Measurements from ENCODE around the gene NCBP3. TPM values are rescaled to one million over a fixed set of nuclear protein-coding genes. Genes with fewer than 3 reads are reported as not detected.

Gene NCBP3
- total RNA-seq, 1 experiment from 2014 or later, result 58.5 TPM

- Histone ChIP-seq H3K4me1 (replicated peaks; ENCODE audit: insufficient read depth) (peaks cover 8% of the 10 kb centered on the region; the same call in 1 of the 2 replicates), H3K27ac (no peak overlapping the region), H3K79me2 (ENCODE audit: low read depth) (no peaks in the 10 kb centered on the region), H2AFZ (no peak overlapping the region), H3K4me3 (no peak overlapping the region), H3K36me3 (ENCODE audit: low read depth) (0 out of 2 replicates have a peak, but pooled peaks cover 7% of the 10 kb centered on the region), H3K9me3 (ENCODE audit: insufficient read depth, low read depth) (no peaks in the 10 kb centered on the region), H3K27me3 (ENCODE audit: insufficient read depth, low read depth) (no peaks in the 10 kb centered on the region), H4K20me1 (ENCODE audit: insufficient read depth) (no peaks in the 10 kb centered on the region), H3K9me2 (ENCODE audit: insufficient read depth) (no peaks in the 10 kb centered on the region), H3K4me2 (no peak overlapping the region), H3F3A (ENCODE audit: insufficient read depth, low read depth) (no peaks in the 10 kb centered on the region; the same call in 1 of the 2 replicates)
- no TSS peak for BruUV-seq (replicated peaks)
- ChIA-PET CTCF (no interaction called here), POLR2A (ENCODE audit: unreplicated experiment) (no interaction called here)
- intact Hi-C loops (cut with micrococcal nuclease; ENCODE audit: unreplicated experiment), result no loop called here
- TF ChIP-seq CTCF (conservative IDR thresholded peaks at IDR 0.05), result no peak
- TF ChIP-seq EZH2 (IDR thresholded peaks at IDR 0.05; ENCODE audit: low read depth), result no peak
- DNase-seq, result no peak
Measured at GRCh38 chr17:3805581-3805980, 40.5 kb downstream of the NCBP3 start.

- POLR2A ChIA-PET (ENCODE audit: unreplicated experiment), result no interaction called here
- Histone ChIP-seq H3K4me2 (no peak overlapping the region), H3K27ac (no peak overlapping the region), H3K9me3 (ENCODE audit: insufficient read depth, low read depth) (no peaks in the 10 kb centered on the region), H3F3A (ENCODE audit: insufficient read depth, low read depth) (no peaks in the 10 kb centered on the region; the same call in 1 of the 2 replicates), H3K4me3 (no peak overlapping the region), H3K9me2 (ENCODE audit: insufficient read depth) (no peaks in the 10 kb centered on the region), H3K79me2 (ENCODE audit: low read depth) (no peaks in the 10 kb centered on the region), H2AFZ (no peak overlapping the region), H4K20me1 (ENCODE audit: insufficient read depth) (no peaks in the 10 kb centered on the region), H3K36me3 (ENCODE audit: low read depth) (0 out of 2 replicates have a peak, but pooled peaks cover 7% of the 10 kb centered on the region), H3K4me1 (replicated peaks; ENCODE audit: insufficient read depth) (peaks cover 6% of the 10 kb centered on the region; the same call in 1 of the 2 replicates), H3K27me3 (ENCODE audit: insufficient read depth, low read depth) (no peaks in the 10 kb centered on the region)
- no TSS peak for BruUV-seq (replicated peaks)
- no peak for DNase-seq
- TF ChIP-seq EZH2 (IDR thresholded peaks at IDR 0.05; ENCODE audit: low read depth) (no peak), CTCF (conservative IDR thresholded peaks at IDR 0.05) (no peak)
- intact Hi-C loops (cut with micrococcal nuclease; ENCODE audit: unreplicated experiment), result no loop called here
- CTCF ChIA-PET, result no interaction called here
Measured at GRCh38 chr17:3804503-3804931, 41.5 kb downstream of the NCBP3 start.

DNA sequence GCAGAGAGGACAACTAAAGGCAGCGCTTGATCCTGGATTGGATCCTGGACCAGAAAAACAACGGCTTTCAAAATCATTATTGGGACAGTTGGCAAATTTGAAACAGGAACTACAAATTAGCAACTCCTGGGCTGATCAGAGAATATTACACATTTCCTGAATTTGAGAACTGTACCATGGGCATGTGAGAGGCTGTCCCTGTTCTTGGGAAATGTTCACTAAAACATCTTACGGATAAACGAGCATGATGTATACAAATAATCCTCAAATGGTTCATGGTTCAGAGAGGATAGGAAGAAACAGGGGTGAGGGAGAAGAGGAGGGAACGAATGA is 42.8 kb downstream of the NCBP3 start:
- no peak overlapping the region for H3K27ac ChIP-seq
- POLR2A ChIA-PET (ENCODE audit: unreplicated experiment), result no interaction called here
- no peaks in the 10 kb centered on the region for H3K27me3 ChIP-seq (ENCODE audit: insufficient read depth, low read depth)
- intact Hi-C loops (cut with micrococcal nuclease; ENCODE audit: unreplicated experiment), result no loop called here
- no peaks in the 10 kb centered on the region; the same call in 1 of the 2 replicates for H3F3A ChIP-seq (ENCODE audit: insufficient read depth, low read depth)
- H4K20me1 ChIP-seq (ENCODE audit: insufficient read depth), result no peaks in the 10 kb centered on the region
- no TSS peak for BruUV-seq (replicated peaks)
- H2AFZ ChIP-seq, result no peak overlapping the region
- 0 out of 2 replicates have a peak, but pooled peaks cover 4% of the 10 kb centered on the region for H3K4me1 ChIP-seq (replicated peaks; ENCODE audit: insufficient read depth)
- no peak for DNase-seq
- CTCF ChIA-PET, result no interaction called here
- H3K36me3 ChIP-seq (ENCODE audit: low read depth), result no peaks in the 10 kb centered on the region
- no peaks in the 10 kb centered on the region for H3K9me2 ChIP-seq (ENCODE audit: insufficient read depth)
- H3K4me2 ChIP-seq, result no peak overlapping the region
- no peaks in the 10 kb centered on the region for H3K79me2 ChIP-seq (ENCODE audit: low read depth)
- TF ChIP-seq EZH2 (IDR thresholded peaks at IDR 0.05; ENCODE audit: low read depth), result no peak
- TF ChIP-seq CTCF (conservative IDR thresholded peaks at IDR 0.05), result no peak
- H3K9me3 ChIP-seq (ENCODE audit: insufficient read depth, low read depth), result no peaks in the 10 kb centered on the region
- H3K4me3 ChIP-seq, result no peak overlapping the region
